Testis (tissue), 3 donors: ENCODE measurements around the gene IFNA6. TPM values are rescaled to one million over a fixed set of nuclear protein-coding genes. Genes with fewer than 3 reads are reported as not detected.

Experiments used
- DNase-seq: peaks from one replicate; pipeline ENCODE4 v3.0.0-alpha.2; 2019
- H3K27ac ChIP-seq, 2 donors: fragments of 200-600 bp; sonication (generic); one replicate each; pipeline ENCODE4 v1.5.1; 2019
- H3K27me3 ChIP-seq: fragments of 200-600 bp; sonication (generic); one replicate; pipeline ENCODE4 v1.5.1; 2019
- H3K36me3 ChIP-seq: fragments of 200-600 bp; sonication (generic); one replicate; pipeline ENCODE4 v1.5.1; 2017; ENCODE audit warnings: low read depth; ENCODE audit errors: missing control alignments
- H3K4me1 ChIP-seq: fragments of 200-600 bp; sonication (generic); one replicate; pipeline ENCODE4 v1.5.1; 2019
- H3K4me3 ChIP-seq, 2 donors: fragments of 200-600 bp; sonication (generic); one replicate each; pipeline ENCODE4 v1.5.1; 2017 to 2019
- H3K9me3 ChIP-seq: fragments of 200-600 bp; sonication (generic); one replicate; pipeline ENCODE4 v1.5.1; 2017
- CTCF ChIP-seq, 3 experiments: fragments of 450-650 bp in 2 of 3; fragments of 200-600 bp in 1 of 3; sonication (generic) in 1 of 3; IDR thresholded peaks; one replicate each; pipeline ENCODE4 v1.5.1; 2016 to 2019; ENCODE audit warnings: antibody characterized with exemption in 3 of 3, mild to moderate bottlenecking in 2 of 3, moderate library complexity in 1 of 3
- POLR2A ChIP-seq: fragments of 450-650 bp; IDR thresholded peaks from one replicate; pipeline ENCODE4 v1.6.1; 2017; ENCODE audit warnings: antibody characterized with exemption, mild to moderate bottlenecking, moderate library complexity
- WGBS, 2 donors: methylation state at CpG; one replicate each; pipeline ENCODE4 v1.1.5; 2018; 5-methylcytosine and 5-hydroxymethylcytosine counted together
- intact Hi-C: fragments of 100-400 bp; cut with DNase I; formaldehyde crosslinking; loops from one replicate; pipeline ENCODE4 v1.15.1; 2023; ENCODE audit warnings: low total_unique reads
- polyA plus RNA-seq: library from polyadenylated mRNA; stranded (reverse); fragments of 350-450 nt; fragmentation: Illumina TruSeq; extraction: RNeasy Lipid Tissue Mini Kit (QIAGEN cat#74804); gene quantifications from one replicate; pipeline ENCODE4 v1.2.3, GENCODE V29; 2014; ENCODE audit warnings: low read depth, low replicate concordance; ENCODE audit not compliant: insufficient read depth
- total RNA-seq, 2 donors: library from RNA; depleted of rRNA; stranded (reverse); fragments of >200 nt; gene quantifications; one replicate each; pipeline ENCODE4 v1.2.3, GENCODE V29; 2016

The IFNA6 gene
- total and polyA plus RNA-seq, 3 donors from 2014 or later = 0.39 TPM; not detected in 2

GRCh38 chr9:21314152-21314551 is 36.5 kb downstream of the IFNA6 start:
- TF ChIP-seq CTCF (IDR thresholded peaks at IDR 0.05) (no peak), POLR2A (no peak)
- no peak for DNase-seq

GRCh38 chr9:21311889-21312288 is 38.8 kb downstream of the IFNA6 start:
- no peak for DNase-seq
- 81 to 96% methylated on average over 1 of the region's 1 CpG for WGBS, 2 donors
- intact Hi-C loops = no loop called here

More at GRCh38 chr9:21314152-21314551, 36.5 kb downstream of the IFNA6 start:
- Histone ChIP-seq H3K27me3 (no peaks in the 10 kb centered on the region), H3K9me3 (no peaks in the 10 kb centered on the region), H3K4me1 (no peaks in the 10 kb centered on the region), H3K4me3 (no peak overlapping the region), H3K27ac (no peak overlapping the region), H3K36me3 (no peaks in the 10 kb centered on the region)
- WGBS, 2 donors = 75 to 76% methylated on average over 2 of the region's 2 CpGs
- intact Hi-C loops = no loop called here

GRCh38 chr9:21305213-21305612 is 45.5 kb downstream of the IFNA6 start, which contains the start of gene IFNA5:
TSS of gene IFNA5 (minus strand) at chr9:21305313. CDS start at chr9:21305256, 57 bp downstream.
- Histone ChIP-seq H3K4me1 (no peaks in the 10 kb centered on the region), H3K27ac (no peak within 1 kb of the TSS), H3K36me3 (no peaks in the 10 kb centered on the region), H3K9me3 (no peaks in the 10 kb centered on the region), H3K4me3 (no peak within 1 kb of the TSS), H3K27me3 (no peaks in the 10 kb centered on the region)
- no peak for TF ChIP-seq POLR2A
- TF ChIP-seq CTCF (IDR thresholded peaks at IDR 0.05) = no peak
- 86 to 87% methylated on average over 2 of the region's 2 CpGs for WGBS, 2 donors
- intact Hi-C loops = no loop called here
- DNase-seq = no peak

More at GRCh38 chr9:21311889-21312288, 38.8 kb downstream of the IFNA6 start:
- H3K4me1 ChIP-seq = no peaks in the 10 kb centered on the region
- TF ChIP-seq CTCF (IDR thresholded peaks at IDR 0.05) (no peak), POLR2A (no peak)
- H3K36me3 ChIP-seq = no peaks in the 10 kb centered on the region
- no peak overlapping the region for H3K4me3 ChIP-seq
- no peaks in the 10 kb centered on the region for H3K9me3 ChIP-seq
- no peaks in the 10 kb centered on the region for H3K27me3 ChIP-seq
- H3K27ac ChIP-seq = no peak overlapping the region

Other genes starting within 250 kb of the IFNA6 start
- gene IFNW1, start 209.1 kb downstream of the IFNA6 start, total RNA-seq = not detected
- not detected for gene IFNW1, start 209.1 kb downstream of the IFNA6 start, polyA plus RNA-seq
- gene IFNA21, start 184.2 kb downstream of the IFNA6 start, total RNA-seq = not detected
- gene IFNA21, start 184.2 kb downstream of the IFNA6 start, polyA plus RNA-seq = not detected
- not detected for gene IFNA4, start 163.3 kb downstream of the IFNA6 start, total RNA-seq
- gene IFNA4, start 163.3 kb downstream of the IFNA6 start, polyA plus RNA-seq = not detected
- not detected for gene IFNA7, start 148.7 kb downstream of the IFNA6 start, total RNA-seq
- gene IFNA7, start 148.7 kb downstream of the IFNA6 start, polyA plus RNA-seq = not detected
- gene IFNA10, start 143.7 kb downstream of the IFNA6 start, total RNA-seq = not detected
- gene IFNA10, start 143.7 kb downstream of the IFNA6 start, polyA plus RNA-seq = not detected
- not detected for gene IFNA16, start 133.6 kb downstream of the IFNA6 start, total RNA-seq
- not detected for gene IFNA16, start 133.6 kb downstream of the IFNA6 start, polyA plus RNA-seq
- gene IFNA17, start 122.7 kb downstream of the IFNA6 start, total RNA-seq = not detected
- not detected for gene IFNA17, start 122.7 kb downstream of the IFNA6 start, polyA plus RNA-seq
- not detected for gene IFNA14, start 110.9 kb downstream of the IFNA6 start, total RNA-seq
- not detected for gene IFNA14, start 110.9 kb downstream of the IFNA6 start, polyA plus RNA-seq
- gene IFNA5, start 45.6 kb downstream of the IFNA6 start, total RNA-seq = not detected
- not detected for gene IFNA5, start 45.6 kb downstream of the IFNA6 start, polyA plus RNA-seq
- 10 to 100 TPM; 17.4 to 19.3 TPM for gene KLHL9, start 15.5 kb downstream of the IFNA6 start, total RNA-seq
- gene KLHL9, start 15.5 kb downstream of the IFNA6 start, polyA plus RNA-seq = 12.7 TPM
- 1 to 10 TPM in 1 of 2 donors, under 1 TPM in 1; 0.63 to 1.9 TPM for gene IFNA13, start 17.2 kb upstream of the IFNA6 start, total RNA-seq
- gene IFNA13, start 17.2 kb upstream of the IFNA6 start, polyA plus RNA-seq = not detected
- gene IFNA2, start 34.5 kb upstream of the IFNA6 start, total RNA-seq = 1 to 10 TPM; 1.2 to 1.3 TPM
- not detected for gene IFNA2, start 34.5 kb upstream of the IFNA6 start, polyA plus RNA-seq
- not detected for gene IFNA8, start 58.2 kb upstream of the IFNA6 start, total RNA-seq
- not detected for gene IFNA8, start 58.2 kb upstream of the IFNA6 start, polyA plus RNA-seq
- not detected for gene IFNA1, start 89.6 kb upstream of the IFNA6 start, total RNA-seq
- gene IFNA1, start 89.6 kb upstream of the IFNA6 start, polyA plus RNA-seq = not detected
- gene IFNE, start 131.4 kb upstream of the IFNA6 start, total RNA-seq = under 1 TPM in 1 of 2 donors, not detected in 1; 0.47 TPM
- gene IFNE, start 131.4 kb upstream of the IFNA6 start, polyA plus RNA-seq = not detected